GM19240 (cell line): ENCODE measurements around the gene SPTBN1.

Experiments used
- DNase-seq: peaks from one replicate; pipeline ENCODE4 v3.0.0; 2011; ENCODE audit warnings: low spot score; ENCODE audit not compliant: insufficient read length

The SPTBN1 gene

GRCh38 chr2:54589340-54590215, 133.5 kb downstream of the SPTBN1 start:
- DNase-seq = no peak

DNA sequence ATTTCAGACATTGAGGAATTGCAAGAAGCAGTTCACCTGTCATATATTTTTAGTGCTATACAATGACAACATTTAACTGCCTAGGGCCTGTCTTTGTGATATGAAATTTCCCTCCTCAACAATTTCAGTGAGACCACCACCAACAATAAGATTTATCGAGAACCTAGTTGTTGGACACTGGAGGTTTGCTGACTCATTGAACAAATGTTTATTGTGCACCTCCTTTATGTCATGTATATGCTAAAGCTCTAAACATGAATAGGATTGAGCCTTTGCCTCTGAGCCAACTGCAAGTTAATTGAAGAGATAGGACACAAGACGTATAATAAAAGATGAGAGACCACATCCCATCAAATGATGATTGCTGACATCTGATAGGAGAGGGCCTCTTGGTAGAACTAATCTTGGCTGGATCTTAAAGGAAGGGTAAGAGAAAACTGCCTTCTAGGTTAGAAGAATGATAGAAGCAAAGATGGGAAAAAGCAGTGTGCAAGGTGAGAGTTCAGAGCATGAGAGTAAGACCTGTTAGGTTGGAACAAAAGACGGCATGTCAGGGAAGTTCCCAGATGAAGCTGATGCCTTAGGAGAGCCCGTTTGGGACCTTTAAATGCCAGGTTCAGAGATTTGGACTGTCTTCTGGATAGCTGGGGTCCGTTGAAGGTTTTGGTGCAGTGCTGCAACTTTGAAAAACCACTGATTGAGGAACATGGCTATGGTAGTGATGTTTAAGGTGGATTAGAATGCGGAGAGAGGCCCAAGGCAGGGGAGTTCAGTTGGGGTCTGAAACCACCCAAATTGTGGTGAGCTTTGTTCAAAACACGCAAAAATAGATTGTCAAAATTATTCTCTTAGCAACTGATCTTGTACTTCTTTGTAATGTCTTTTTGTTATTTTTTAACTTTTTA, 134.3 kb downstream of the SPTBN1 start:
- DNase-seq = no peak

DNA sequence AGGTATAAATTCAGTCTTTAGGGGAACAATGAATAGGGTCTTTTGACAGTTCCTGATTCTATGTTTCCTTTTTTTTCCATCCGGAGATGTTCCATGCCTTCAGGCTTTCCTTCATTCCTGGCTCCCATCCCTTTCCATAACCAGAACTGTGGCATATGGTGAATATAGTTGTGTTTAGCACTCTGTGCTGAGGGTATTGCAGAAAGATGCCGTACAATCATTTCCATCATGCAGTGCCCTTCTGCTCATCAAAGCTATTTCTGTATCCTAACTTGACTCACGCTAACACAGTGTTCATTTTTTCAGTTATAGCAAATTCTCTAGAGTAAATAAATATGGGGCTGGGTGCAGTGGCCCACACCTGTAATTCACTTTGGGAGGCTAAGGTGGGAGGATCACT, 135.4 kb downstream of the SPTBN1 start:
- no peak for DNase-seq

DNA sequence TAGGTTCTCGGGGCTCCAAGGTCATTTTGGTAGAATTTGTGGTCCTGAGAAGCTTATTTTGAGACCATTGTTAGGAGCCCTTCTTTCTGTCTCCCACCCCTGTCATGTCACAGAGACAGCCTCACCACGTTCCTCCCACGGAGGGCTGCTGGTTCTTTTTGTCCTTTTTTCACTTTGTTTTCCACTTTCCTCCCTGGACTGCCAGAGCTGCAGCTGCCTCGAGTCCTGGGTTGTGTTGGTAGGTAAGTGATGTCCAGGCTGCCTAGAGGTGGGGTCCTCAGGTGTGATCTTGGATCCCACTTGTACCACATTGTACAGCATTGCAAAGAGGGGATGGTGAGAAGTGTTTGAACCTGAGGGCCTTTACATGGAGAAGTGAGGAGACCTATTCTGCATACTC, 137.1 kb downstream of the SPTBN1 start:
- DNase-seq = no peak

DNA sequence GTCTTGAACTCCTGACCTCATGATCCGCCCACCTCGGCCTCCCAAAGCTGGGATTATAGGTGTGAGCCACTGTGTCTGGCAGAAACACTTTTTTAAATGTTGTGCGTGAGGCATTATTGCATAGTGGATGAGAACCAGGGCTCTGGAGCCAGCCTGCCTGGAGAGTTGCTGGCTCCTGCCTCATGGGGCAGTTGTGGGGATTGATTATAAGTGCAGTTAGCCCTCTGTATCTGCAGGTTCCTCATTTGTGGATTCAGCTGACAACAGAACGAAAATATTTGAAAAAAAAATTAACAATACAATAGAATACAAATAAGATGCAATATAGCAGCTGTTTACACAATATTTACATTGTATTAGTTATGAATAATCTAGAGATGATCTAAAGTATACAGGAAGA, 137.9 kb downstream of the SPTBN1 start:
- DNase-seq = no peak

GRCh38 chr2:54595161-54595803, 139.2 kb downstream of the SPTBN1 start:
- DNase-seq = no peak

DNA sequence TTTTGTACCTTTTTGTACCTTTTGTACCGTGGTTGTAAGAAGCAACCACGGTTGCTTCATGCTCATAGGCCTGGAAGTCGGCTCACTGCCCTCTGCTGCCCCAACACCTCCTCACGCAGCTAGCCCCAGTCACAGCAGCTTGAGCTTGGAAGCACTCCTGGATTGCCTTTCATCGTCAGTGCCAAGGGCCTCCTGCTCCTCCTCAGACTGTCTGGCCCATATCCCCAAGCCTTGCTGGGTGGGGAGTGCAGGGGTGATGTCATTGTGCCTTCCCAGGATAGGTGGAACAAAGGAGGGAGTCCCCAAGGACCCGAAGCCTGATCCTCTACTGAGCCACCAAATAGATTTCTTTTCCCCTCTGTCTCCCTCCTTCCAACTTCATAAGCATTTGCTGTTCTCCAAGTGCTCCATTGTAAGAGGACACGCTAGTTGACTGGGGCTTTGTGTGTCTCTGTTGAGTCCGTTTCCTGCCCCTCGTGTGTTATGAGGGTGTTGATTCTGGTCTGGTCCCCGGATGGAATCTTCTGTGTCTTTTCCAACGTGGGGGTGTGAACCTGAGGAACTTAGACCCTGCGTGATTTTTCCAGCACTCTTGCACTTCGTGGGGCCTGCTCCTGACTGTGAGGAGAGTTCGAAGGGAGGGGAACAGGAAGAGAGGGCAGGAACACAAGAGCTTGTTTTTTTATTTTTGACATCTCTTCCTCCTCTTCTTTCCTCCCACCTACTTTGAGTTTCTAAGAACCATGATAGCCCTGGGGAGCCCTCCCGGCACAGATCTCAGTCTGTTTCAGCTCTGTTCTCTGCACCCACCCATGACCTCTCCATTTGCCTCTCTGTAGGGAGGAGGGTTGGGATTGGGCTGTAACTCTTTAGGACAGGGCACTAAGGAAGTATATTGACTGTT, 140.1 kb downstream of the SPTBN1 start:
- no peak for DNase-seq

DNA sequence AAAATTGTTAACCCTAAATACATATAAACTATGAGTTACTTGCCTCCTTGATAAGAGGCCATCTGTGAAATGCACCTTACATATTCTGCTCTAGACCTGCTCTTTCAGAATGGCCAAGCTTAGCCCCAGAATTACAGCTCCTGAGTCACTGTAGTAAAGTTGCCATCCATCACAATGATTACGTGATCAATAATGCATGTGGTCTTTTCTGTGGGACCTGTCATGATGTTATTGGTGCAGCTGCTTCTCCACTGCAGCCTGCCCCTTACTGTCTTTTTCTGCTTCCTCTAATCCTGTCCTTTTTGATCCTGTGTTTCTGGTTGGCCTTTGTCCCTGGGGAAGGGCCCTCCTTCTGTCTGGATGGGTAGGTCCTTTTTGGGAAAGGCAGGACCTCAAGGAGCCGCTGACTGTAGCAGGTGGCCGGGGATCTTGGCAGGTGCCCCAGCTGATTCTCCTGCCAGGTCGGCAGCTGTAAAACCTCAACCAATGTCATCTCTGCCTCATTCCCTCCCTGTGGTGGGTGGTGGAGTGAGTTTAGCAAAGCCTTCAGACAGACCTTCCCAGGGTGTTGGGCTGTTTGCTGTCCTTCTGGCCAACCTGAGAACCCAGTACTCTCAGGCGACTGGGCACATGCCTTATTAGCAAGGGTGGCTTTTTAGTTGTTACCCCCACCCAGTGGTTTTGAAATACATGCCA, 141.2 kb downstream of the SPTBN1 start:
- no peak for DNase-seq

DNA sequence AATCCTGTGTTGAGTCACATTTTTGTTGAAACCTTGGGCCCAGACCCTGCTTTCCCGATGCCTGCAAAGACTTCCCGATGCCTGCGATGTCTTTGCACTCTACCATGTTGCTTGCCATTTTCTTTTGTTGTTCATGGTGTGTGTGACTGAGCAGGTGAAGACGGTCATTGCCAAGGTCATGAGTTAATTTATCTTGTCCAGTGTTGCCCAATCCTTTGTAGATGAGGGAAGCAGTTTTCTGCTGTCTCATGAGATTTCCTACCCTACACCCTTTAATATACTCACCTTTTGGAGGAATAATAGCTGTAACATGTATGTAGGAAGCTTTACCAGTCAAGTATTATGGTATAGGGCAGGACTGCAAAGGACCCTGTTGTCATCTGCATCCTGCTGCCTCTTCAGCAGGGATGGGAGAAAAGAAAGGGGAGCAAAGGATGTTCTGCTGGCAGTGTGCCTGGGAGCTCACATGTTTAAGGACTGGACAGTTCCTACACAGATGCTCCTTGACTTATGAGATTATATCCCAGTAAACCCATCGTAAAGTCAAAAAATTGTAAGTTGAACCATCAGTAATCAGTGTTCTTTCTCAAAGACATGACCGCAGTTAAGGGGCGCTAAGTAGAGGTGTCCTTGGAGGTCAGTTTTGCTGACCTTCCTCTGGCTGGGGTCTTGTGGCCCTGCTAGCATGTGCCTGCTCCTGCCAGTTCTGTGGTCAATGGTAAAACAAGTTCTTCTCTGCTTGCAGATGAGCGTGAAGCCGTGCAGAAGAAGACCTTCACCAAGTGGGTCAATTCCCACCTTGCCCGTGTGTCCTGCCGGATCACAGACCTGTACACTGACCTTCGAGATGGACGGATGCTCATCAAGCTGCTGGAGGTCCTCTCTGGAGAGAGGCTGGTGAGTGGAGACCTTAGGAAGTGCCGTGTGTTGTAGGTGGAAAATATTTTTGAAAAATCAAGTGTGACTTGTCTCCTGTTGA, 142.5 kb downstream of the SPTBN1 start:
- no peak for DNase-seq

- DNase-seq = no peak
Measured at GRCh38 chr2:54599326-54599710, 143.2 kb downstream of the SPTBN1 start.

GRCh38 chr2:54599914-54600313, 143.8 kb downstream of the SPTBN1 start:
- no peak for DNase-seq

GRCh38 chr2:54601339-54601738, 145.2 kb downstream of the SPTBN1 start:
- DNase-seq = no peak

GRCh38 chr2:54602736-54603322, 146.7 kb downstream of the SPTBN1 start:
- no peak for DNase-seq

GRCh38 chr2:54603357-54603756, 147.2 kb downstream of the SPTBN1 start:
- DNase-seq = no peak

DNA sequence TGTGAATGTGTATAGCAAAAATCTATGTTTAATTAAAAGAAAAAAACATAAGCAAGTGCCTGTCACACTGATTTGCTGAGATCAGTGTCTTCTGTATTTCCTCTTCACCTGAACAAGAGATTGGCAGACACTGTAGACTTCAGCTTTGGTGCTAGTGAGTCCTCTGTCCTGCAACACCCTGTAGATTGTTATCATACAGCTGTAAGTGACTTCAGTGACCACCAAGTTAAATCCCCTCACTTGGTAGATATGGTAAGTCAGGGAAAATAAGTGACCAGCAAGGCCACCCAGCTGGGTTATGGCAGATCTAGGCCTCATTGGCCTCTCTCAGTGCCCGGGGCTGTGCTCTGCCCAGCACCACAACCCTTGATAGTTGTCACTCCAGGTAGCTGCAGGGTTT, 147.7 kb downstream of the SPTBN1 start:
- no peak for DNase-seq

GRCh38 chr2:54604871-54605270, 148.7 kb downstream of the SPTBN1 start:
- no peak for DNase-seq

DNA sequence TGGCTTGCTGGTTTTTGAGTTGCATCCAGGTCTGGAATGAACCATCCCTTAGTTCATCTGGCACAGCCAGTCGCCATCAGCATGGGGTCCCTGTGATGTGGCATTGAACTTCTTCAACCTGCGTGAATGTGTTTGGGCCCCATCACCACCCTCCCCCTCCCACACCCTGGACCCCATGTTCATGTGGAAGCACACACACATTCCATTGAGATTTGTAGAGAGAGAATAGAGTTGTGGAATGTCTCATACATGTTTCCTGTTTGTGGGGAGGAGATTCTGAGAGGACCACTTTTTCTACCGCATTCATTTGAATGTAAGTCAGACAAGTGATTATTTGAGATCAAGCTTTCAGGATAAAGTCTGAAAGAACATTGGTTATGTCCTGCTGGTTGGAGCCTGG, 149.7 kb downstream of the SPTBN1 start:
- DNase-seq = no peak

DNA sequence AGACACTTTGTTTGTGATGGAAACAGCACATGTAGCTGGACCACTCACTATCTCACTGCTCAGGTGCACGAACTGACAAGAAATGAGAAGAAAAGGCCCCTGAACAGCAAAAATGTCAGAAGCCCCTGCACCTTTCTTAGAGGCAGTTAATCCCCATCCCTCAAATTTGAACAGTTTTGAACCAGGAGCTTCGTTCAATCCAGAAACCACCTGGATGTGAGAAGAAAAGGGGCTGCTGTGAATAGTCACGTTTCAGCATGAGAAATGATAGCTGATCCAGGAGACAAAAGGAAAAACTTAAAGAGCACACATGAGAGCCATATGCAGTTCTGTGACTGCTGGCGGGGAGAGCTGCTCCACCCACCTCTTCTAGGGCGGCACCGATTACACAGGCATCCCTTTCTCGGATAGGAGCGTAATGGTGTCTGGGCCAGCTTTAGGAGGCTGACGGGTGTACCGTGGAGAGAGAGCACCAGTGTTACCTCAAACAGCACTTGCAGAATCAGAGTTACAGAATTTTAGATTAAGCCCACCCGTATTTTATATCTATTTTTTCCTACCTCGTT, 150.3 kb downstream of the SPTBN1 start:
- DNase-seq = no peak
